IPS DF 4.7 (cell line): ENCODE measurements around the gene GCSAM.

Experiments used
- DNase-seq: peaks from one replicate; pipeline ENCODE4 v3.0.0-alpha.2; 2013; ENCODE audit warnings: low spot score; ENCODE audit errors: extremely low read depth

GCSAM gene, protein sequence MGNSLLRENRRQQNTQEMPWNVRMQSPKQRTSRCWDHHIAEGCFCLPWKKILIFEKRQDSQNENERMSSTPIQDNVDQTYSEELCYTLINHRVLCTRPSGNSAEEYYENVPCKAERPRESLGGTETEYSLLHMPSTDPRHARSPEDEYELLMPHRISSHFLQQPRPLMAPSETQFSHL

GRCh38 chr3:112132975-112133448, at the start of gene GCSAM:
TSS of gene GCSAM (minus strand) at chr3:112133248. CDS start at chr3:112133120, 128 bp downstream.
- DNase-seq, result no peak

DNA sequence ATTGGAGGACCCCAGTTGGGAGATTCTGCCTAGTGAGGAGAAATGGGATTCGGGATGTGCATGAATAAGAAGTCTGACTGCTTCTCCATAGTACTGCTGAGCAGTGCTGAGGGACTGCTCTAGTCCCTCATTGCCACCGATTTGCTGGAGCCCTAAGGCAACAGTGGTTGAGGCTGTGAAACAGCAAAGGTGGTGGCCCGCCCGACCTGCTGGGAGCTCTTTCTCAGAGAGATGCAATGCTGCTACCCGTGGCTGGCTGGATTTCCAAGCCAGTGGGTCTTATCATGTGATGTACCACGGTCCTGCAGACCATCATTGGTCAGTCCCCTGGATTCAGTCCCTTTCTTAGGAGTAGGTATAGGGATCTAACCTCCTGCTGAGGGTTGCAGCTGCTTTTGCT, 42.6 kb upstream of the GCSAM start:
- DNase-seq, result no peak

GRCh38 chr3:112175037-112175436, 42.0 kb upstream of the GCSAM start:
- DNase-seq, result no peak

DNA sequence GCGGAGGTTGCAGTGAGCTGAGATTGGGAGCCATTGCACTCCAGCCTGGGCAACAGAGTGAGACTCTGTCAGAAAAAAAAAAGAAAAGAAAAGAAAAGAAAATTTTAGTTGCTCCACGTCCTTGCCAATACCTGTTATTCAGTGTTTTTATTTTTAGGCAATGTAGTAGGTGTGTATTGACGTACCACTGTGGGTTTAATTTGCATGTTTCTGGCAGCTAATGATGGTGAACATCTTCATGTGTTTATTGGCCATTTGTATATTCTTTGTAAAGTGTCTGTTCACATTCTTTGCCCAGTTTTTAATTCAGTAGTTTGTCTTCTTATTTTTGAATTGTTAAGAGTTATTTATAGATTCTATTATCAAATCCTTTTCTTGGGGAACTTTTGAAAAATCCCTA, 38.1 kb upstream of the GCSAM start:
- DNase-seq, result no peak

DNA sequence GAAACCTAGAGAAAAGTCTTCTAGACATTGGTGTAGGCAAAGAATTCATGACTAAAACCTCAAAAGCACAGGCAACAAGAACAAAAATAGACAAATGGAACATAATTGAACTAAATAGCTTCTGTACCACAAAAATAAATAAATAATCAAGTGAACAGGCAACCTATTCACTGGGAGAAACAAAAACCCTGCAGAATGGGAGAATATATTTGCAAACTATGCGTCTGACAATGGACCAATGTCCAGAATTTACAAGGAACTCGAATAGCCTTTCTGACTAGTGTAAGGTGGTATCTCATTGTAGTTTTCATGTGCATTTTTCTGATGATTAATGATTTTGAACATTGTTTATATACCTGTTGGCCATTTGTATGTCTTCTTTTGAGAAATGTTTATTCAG, 37.0 kb upstream of the GCSAM start:
- DNase-seq, result no peak

DNA sequence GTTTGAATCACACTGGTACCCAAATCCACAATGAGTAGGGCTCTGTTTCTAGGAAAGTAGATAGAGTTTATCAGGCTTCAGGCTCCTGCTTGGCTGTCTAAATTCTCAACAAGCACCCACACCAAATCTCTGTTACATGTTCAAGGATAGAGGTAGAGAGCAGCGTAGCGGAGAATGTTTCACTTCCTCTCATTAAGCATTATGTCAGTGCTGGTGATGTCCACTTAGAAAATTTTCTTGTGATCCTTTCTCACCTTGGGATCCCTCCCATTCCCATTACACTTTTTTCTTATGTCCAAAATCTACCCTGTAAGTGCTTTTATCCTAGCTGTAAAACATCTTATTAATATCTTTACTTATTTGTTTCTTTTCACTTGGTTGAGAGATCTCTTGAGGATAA, 34.7 kb upstream of the GCSAM start:
- DNase-seq, result no peak

- DNase-seq, result no peak
These were observed 16.1 kb upstream of the GCSAM start for GRCh38 chr3:112149136-112149535.

DNA sequence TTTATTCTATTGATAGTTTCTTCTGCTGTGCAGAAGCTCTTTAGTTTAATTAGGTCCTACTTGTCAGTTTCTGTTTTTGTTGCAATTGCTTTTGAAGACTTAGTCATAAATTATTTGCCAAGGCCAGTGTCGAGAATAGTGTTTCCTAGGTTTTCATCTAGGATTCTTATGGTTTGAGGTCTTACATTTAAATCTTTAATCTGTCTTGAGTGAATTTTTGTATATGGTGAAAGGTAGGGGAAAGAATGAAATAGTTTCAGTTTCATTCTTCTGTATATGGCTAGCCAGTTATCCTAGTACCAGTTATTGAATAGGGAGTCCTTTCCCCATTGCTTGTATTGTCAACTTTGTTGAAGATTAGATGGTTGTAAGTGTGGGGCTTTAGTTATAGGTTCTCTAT, 10.6 kb upstream of the GCSAM start:
- DNase-seq, result no peak

DNA sequence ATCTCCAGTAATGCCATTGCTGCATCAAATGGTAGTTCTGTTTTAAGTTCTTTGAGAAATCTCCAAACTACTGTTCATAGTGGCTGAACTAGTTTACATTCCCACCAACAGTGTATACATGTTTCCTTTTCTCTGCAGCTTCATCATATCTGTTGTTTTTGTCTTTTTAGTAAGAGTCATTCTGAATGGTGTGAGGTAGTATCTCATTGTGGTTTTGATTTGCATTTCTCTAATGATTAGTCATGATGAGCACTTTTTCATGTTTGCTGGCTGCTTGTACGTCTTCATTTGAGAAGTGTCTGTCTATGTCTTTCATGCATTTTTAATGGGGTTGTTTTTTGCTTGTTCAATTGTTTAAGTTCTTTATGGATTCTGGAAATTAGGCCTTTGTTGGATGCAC, 10.2 kb upstream of the GCSAM start:
- no peak for DNase-seq

GRCh38 chr3:112141293-112141692, 8.2 kb upstream of the GCSAM start:
- no peak for DNase-seq

- no peak for DNase-seq
These were observed 7.5 kb upstream of the GCSAM start for GRCh38 chr3:112140584-112140983.

- DNase-seq, result no peak
These were observed 5.3 kb upstream of the GCSAM start for GRCh38 chr3:112138219-112138969.

DNA sequence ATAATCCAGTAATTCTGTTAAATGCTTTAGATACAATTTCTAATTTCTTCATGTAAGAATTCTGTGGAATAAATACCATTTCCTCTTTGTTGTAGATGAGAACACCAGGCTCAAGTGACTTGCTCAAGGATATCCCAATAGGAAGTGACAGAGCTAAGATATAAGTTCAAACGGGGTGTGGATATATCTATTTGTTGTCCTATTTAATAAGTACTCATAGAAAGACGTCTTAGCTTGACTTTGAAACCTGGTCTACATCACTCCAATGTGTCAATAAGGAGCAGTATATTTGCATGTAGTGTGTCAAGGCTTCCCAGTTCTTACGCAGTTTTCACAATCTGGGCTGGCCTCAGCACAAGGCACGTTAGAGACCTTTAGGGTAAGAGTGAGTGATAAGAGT, 4.7 kb upstream of the GCSAM start:
- DNase-seq, result no peak

DNA sequence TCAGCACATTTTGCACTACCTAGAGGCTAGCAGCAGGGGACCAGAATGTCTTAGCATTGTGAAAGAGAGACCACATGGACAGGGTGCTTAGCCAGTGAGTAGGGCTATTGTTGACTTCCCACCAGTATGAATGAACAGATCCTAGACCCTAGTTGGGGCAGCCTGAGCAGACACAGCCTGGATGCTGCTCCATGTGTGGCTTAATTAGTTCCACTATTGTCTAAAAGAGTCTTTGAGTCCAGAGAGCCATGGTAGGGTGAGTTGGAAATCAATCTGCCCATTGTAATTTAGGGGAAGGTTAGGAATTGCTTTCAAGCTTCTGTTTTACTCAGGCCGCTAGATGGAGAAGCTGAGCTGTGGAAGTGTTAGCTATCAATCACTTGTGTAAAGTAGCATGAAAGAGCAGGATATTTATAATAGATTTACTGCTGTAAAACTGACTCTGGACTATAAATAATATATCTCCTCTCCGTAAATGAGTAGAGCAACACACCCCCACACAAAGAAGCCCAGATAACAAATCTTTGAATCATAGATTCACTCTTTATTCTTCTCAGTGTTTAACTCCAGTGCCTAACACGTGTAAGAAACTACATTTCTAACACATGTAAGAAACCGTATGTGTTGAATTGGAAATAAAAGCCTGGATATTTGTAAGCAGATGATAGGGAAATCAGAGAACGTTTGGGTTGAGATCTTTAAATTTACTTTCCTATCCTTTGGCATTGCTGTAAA, 4.1 kb upstream of the GCSAM start:
- peak; percentile 60 for DNase-seq

- no peak for DNase-seq
These were observed 3.0 kb upstream of the GCSAM start for GRCh38 chr3:112136046-112136445.

- DNase-seq, result no peak
These were observed 1.5 kb upstream of the GCSAM start for GRCh38 chr3:112134335-112135124.

DNA sequence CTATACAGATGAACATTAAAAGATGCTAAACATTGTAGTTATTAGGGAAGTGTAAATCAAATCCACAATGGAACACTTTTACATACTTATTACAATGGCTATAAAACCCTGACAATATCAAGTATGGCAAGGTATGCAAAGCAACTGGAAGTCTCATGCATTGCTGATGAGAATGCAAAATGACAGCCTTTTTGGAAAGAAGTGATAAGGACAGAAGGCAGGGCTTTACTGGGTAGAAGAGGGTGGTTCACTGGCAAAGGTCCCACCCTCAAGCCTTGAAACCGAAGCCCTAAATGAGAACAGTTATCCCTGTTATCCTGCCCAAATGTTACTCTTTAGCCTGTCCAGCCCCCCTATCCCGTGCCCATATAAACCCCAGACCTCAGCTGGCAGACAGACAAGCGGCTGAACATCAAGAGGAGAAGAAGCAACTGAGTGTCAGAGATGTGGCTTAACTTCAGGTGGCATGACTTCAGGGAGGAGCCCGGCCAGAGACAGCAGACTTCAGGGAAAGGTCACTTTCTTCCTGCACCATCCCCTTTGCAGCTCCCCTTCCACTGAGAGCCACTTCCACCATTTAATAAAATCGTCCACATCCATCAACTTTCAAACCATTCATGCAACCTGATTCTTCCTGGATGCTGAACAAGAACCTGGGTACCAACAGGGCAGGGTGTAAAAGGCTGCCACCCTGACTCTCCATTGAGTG, 732 bp upstream of the GCSAM start:
- no peak for DNase-seq

- DNase-seq, result no peak
These were observed 494 bp downstream of the GCSAM start for GRCh38 chr3:112132554-112132953.

- no peak for DNase-seq
These were observed 960 bp downstream of the GCSAM start for GRCh38 chr3:112132088-112132487.

GRCh38 chr3:112131111-112131510, 1.9 kb downstream of the GCSAM start:
- DNase-seq, result no peak

GRCh38 chr3:112130638-112130993, 2.4 kb downstream of the GCSAM start:
- no peak for DNase-seq
